Gastrocnemius medialis (tissue), 4 donors: ENCODE data around the gene CTIF.

Experiments used
- CTCF ChIP-seq, 5 experiments: fragments of 450-650 bp in 3 of 5; fragments of 200-600 bp in 2 of 5; sonication (generic) in 2 of 5; IDR thresholded peaks in 4 of 5; conservative IDR thresholded peaks in 1 of 5; 1 replicate in 4 of 5; 2 replicates in 1 of 5; pipeline ENCODE4 v1.5.1; 2016 to 2019; ENCODE audit warnings: antibody characterized with exemption in 5 of 5, mild to moderate bottlenecking in 3 of 5, moderate library complexity in 3 of 5
- POLR2A ChIP-seq, 2 donors: fragments of 450-650 bp; IDR thresholded peaks; one replicate each; pipeline ENCODE4 v1.6.1; 2017; ENCODE audit warnings: antibody characterized with exemption in 2 of 2, mild to moderate bottlenecking in 2 of 2, moderate library complexity in 2 of 2

GRCh38 chr18:48772457-48772856 is 233.6 kb downstream of the CTIF start:
- TF ChIP-seq CTCF (IDR thresholded peaks at IDR 0.05 in 4 of 5, conservative IDR thresholded peaks at IDR 0.05 in 1 of 5): no peak
- no peak for TF ChIP-seq POLR2A (IDR thresholded peaks at IDR 0.05)
